ENCODE results near the gene CACNA1C.

Gene CACNA1C

GRCh38 chr12:2561367-2561766, 508.6 kb downstream of the CACNA1C start:
- Histone ChIP-seq H3K4me3 (ENCODE audit: low read depth in 1 of 2, low read length in 2 of 2) (no peak overlapping the region), H3K27me3 (ENCODE audit: control insufficient read depth in 1 of 2, insufficient read depth in 2 of 2, low read length in 2 of 2) (no peaks in the 10 kb centered on the region), H3K36me3 (ENCODE audit: control insufficient read depth in 1 of 2, insufficient read depth in 2 of 2, low read length in 2 of 2) (no peaks in the 10 kb centered on the region), H3K4me1 (ENCODE audit: control insufficient read depth in 1 of 2, insufficient read depth in 2 of 2, low read length in 2 of 2) (no peaks in the 10 kb centered on the region), H3K9ac (ENCODE audit: low read depth in 1 of 2, low read length in 2 of 2) (no peak overlapping the region), H3K9me3 (ENCODE audit: control insufficient read depth in 1 of 2, low read length in 2 of 2) (no peaks in the 10 kb centered on the region), H3K27ac (ENCODE audit: low read depth, low read length) (no peak overlapping the region)

- no peak overlapping the region for H3K9ac ChIP-seq (ENCODE audit: low read depth in 1 of 2, low read length in 2 of 2)
- no peaks in the 10 kb centered on the region for H3K4me1 ChIP-seq (ENCODE audit: control insufficient read depth in 1 of 2, insufficient read depth in 2 of 2, low read length in 2 of 2)
- H3K27ac ChIP-seq (ENCODE audit: low read depth, low read length): no peak overlapping the region
- H3K27me3 ChIP-seq (ENCODE audit: control insufficient read depth in 1 of 2, insufficient read depth in 2 of 2, low read length in 2 of 2): no peaks in the 10 kb centered on the region
- no peak overlapping the region for H3K4me3 ChIP-seq (ENCODE audit: low read depth in 1 of 2, low read length in 2 of 2)
- no peaks in the 10 kb centered on the region for H3K36me3 ChIP-seq (ENCODE audit: control insufficient read depth in 1 of 2, insufficient read depth in 2 of 2, low read length in 2 of 2)
- no peaks in the 10 kb centered on the region for H3K9me3 ChIP-seq (ENCODE audit: control insufficient read depth in 1 of 2, low read length in 2 of 2)
Measured at GRCh38 chr12:2562400-2562799, 509.6 kb downstream of the CACNA1C start.

- no peaks in the 10 kb centered on the region for H3K36me3 ChIP-seq (ENCODE audit: control insufficient read depth in 1 of 2, insufficient read depth in 2 of 2, low read length in 2 of 2)
- H3K9ac ChIP-seq (ENCODE audit: low read depth in 1 of 2, low read length in 2 of 2): no peak overlapping the region
- H3K27ac ChIP-seq (ENCODE audit: low read depth, low read length): no peak overlapping the region
- no peaks in the 10 kb centered on the region for H3K9me3 ChIP-seq (ENCODE audit: control insufficient read depth in 1 of 2, low read length in 2 of 2)
- H3K27me3 ChIP-seq (ENCODE audit: control insufficient read depth in 1 of 2, insufficient read depth in 2 of 2, low read length in 2 of 2): no peaks in the 10 kb centered on the region
- no peak overlapping the region for H3K4me3 ChIP-seq (ENCODE audit: low read depth in 1 of 2, low read length in 2 of 2)
- H3K4me1 ChIP-seq (ENCODE audit: control insufficient read depth in 1 of 2, insufficient read depth in 2 of 2, low read length in 2 of 2): no peaks in the 10 kb centered on the region
Measured at GRCh38 chr12:2563709-2564108, 510.9 kb downstream of the CACNA1C start.

- no peak overlapping the region for H3K9ac ChIP-seq (ENCODE audit: low read depth in 1 of 2, low read length in 2 of 2)
Measured at GRCh38 chr12:2566161-2566560, 513.4 kb downstream of the CACNA1C start.

GRCh38 chr12:2567711-2568110, 514.9 kb downstream of the CACNA1C start:
- Histone ChIP-seq H3K36me3 (ENCODE audit: control insufficient read depth in 1 of 2, insufficient read depth in 2 of 2, low read length in 2 of 2) (no peaks in the 10 kb centered on the region), H3K27ac (ENCODE audit: low read depth, low read length) (no peak overlapping the region), H3K9me3 (ENCODE audit: control insufficient read depth in 1 of 2, low read length in 2 of 2) (no peaks in the 10 kb centered on the region), H3K4me1 (ENCODE audit: control insufficient read depth in 1 of 2, insufficient read depth in 2 of 2, low read length in 2 of 2) (no peaks in the 10 kb centered on the region), H3K27me3 (ENCODE audit: control insufficient read depth in 1 of 2, insufficient read depth in 2 of 2, low read length in 2 of 2) (no peaks in the 10 kb centered on the region), H3K9ac (ENCODE audit: low read depth in 1 of 2, low read length in 2 of 2) (no peak overlapping the region), H3K4me3 (ENCODE audit: low read depth in 1 of 2, low read length in 2 of 2) (no peak overlapping the region)

More at GRCh38 chr12:2566161-2566560, 513.4 kb downstream of the CACNA1C start:
- Histone ChIP-seq H3K36me3 (ENCODE audit: control insufficient read depth in 1 of 2, insufficient read depth in 2 of 2, low read length in 2 of 2) (no peaks in the 10 kb centered on the region), H3K27me3 (ENCODE audit: control insufficient read depth in 1 of 2, insufficient read depth in 2 of 2, low read length in 2 of 2) (no peaks in the 10 kb centered on the region), H3K4me3 (ENCODE audit: low read depth in 1 of 2, low read length in 2 of 2) (no peak overlapping the region), H3K27ac (ENCODE audit: low read depth, low read length) (no peak overlapping the region), H3K4me1 (ENCODE audit: control insufficient read depth in 1 of 2, insufficient read depth in 2 of 2, low read length in 2 of 2) (no peaks in the 10 kb centered on the region), H3K9me3 (ENCODE audit: control insufficient read depth in 1 of 2, low read length in 2 of 2) (no peaks in the 10 kb centered on the region)

- Histone ChIP-seq H3K9ac (ENCODE audit: low read depth in 1 of 2, low read length in 2 of 2) (no peak overlapping the region), H3K27ac (ENCODE audit: low read depth, low read length) (no peak overlapping the region), H3K9me3 (ENCODE audit: control insufficient read depth in 1 of 2, low read length in 2 of 2) (no peaks in the 10 kb centered on the region), H3K27me3 (ENCODE audit: control insufficient read depth in 1 of 2, insufficient read depth in 2 of 2, low read length in 2 of 2) (no peaks in the 10 kb centered on the region), H3K4me3 (ENCODE audit: low read depth in 1 of 2, low read length in 2 of 2) (no peak overlapping the region), H3K4me1 (ENCODE audit: control insufficient read depth in 1 of 2, insufficient read depth in 2 of 2, low read length in 2 of 2) (peaks cover 0 to 4% of the 10 kb centered on the region in 2 donors), H3K36me3 (ENCODE audit: control insufficient read depth in 1 of 2, insufficient read depth in 2 of 2, low read length in 2 of 2) (no peaks in the 10 kb centered on the region)
Measured at GRCh38 chr12:2570562-2570961, 517.8 kb downstream of the CACNA1C start.

- no peak overlapping the region for H3K9ac ChIP-seq (ENCODE audit: low read depth in 1 of 2, low read length in 2 of 2)
Measured at GRCh38 chr12:2574355-2574935, 521.7 kb downstream of the CACNA1C start.

GRCh38 chr12:2575245-2575644, 522.5 kb downstream of the CACNA1C start:
- H3K36me3 ChIP-seq (ENCODE audit: control insufficient read depth in 1 of 2, insufficient read depth in 2 of 2, low read length in 2 of 2): no peaks in the 10 kb centered on the region

More at GRCh38 chr12:2574355-2574935, 521.7 kb downstream of the CACNA1C start:
- Histone ChIP-seq H3K4me3 (ENCODE audit: low read depth in 1 of 2, low read length in 2 of 2) (no peak overlapping the region), H3K27ac (ENCODE audit: low read depth, low read length) (no peak overlapping the region), H3K27me3 (ENCODE audit: control insufficient read depth in 1 of 2, insufficient read depth in 2 of 2, low read length in 2 of 2) (no peaks in the 10 kb centered on the region), H3K36me3 (ENCODE audit: control insufficient read depth in 1 of 2, insufficient read depth in 2 of 2, low read length in 2 of 2) (no peaks in the 10 kb centered on the region), H3K4me1 (ENCODE audit: control insufficient read depth in 1 of 2, insufficient read depth in 2 of 2, low read length in 2 of 2) (peaks cover 0 to 4% of the 10 kb centered on the region in 2 donors), H3K9me3 (ENCODE audit: control insufficient read depth in 1 of 2, low read length in 2 of 2) (no peaks in the 10 kb centered on the region)

GRCh38 chr12:2578211-2578610, 525.4 kb downstream of the CACNA1C start:
- Histone ChIP-seq H3K36me3 (ENCODE audit: control insufficient read depth in 1 of 2, insufficient read depth in 2 of 2, low read length in 2 of 2) (no peaks in the 10 kb centered on the region), H3K9ac (ENCODE audit: low read depth in 1 of 2, low read length in 2 of 2) (no peak overlapping the region), H3K4me3 (ENCODE audit: low read depth in 1 of 2, low read length in 2 of 2) (no peak overlapping the region), H3K27me3 (ENCODE audit: control insufficient read depth in 1 of 2, insufficient read depth in 2 of 2, low read length in 2 of 2) (peaks cover 0 to 1% of the 10 kb centered on the region in 2 donors), H3K9me3 (ENCODE audit: control insufficient read depth in 1 of 2, low read length in 2 of 2) (no peaks in the 10 kb centered on the region), H3K4me1 (ENCODE audit: control insufficient read depth in 1 of 2, insufficient read depth in 2 of 2, low read length in 2 of 2) (peaks cover 0 to 6% of the 10 kb centered on the region in 2 donors), H3K27ac (ENCODE audit: low read depth, low read length) (no peak overlapping the region)

More at GRCh38 chr12:2575245-2575644, 522.5 kb downstream of the CACNA1C start:
- Histone ChIP-seq H3K4me3 (ENCODE audit: low read depth in 1 of 2, low read length in 2 of 2) (no peak overlapping the region), H3K4me1 (ENCODE audit: control insufficient read depth in 1 of 2, insufficient read depth in 2 of 2, low read length in 2 of 2) (peaks cover 0 to 4% of the 10 kb centered on the region in 2 donors), H3K9ac (ENCODE audit: low read depth in 1 of 2, low read length in 2 of 2) (no peak overlapping the region), H3K27ac (ENCODE audit: low read depth, low read length) (no peak overlapping the region), H3K9me3 (ENCODE audit: control insufficient read depth in 1 of 2, low read length in 2 of 2) (no peaks in the 10 kb centered on the region), H3K27me3 (ENCODE audit: control insufficient read depth in 1 of 2, insufficient read depth in 2 of 2, low read length in 2 of 2) (no peaks in the 10 kb centered on the region)

GRCh38 chr12:2578772-2579171, 526.0 kb downstream of the CACNA1C start:
- H3K9me3 ChIP-seq (ENCODE audit: control insufficient read depth in 1 of 2, low read length in 2 of 2): no peaks in the 10 kb centered on the region
- H3K4me1 ChIP-seq (ENCODE audit: control insufficient read depth in 1 of 2, insufficient read depth in 2 of 2, low read length in 2 of 2): peaks cover 0 to 10% of the 10 kb centered on the region in 2 donors
- no peak overlapping the region for H3K9ac ChIP-seq (ENCODE audit: low read depth in 1 of 2, low read length in 2 of 2)
- peaks cover 0 to 6% of the 10 kb centered on the region in 2 donors for H3K27me3 ChIP-seq (ENCODE audit: control insufficient read depth in 1 of 2, insufficient read depth in 2 of 2, low read length in 2 of 2)
- no peak overlapping the region for H3K27ac ChIP-seq (ENCODE audit: low read depth, low read length)
- no peaks in the 10 kb centered on the region for H3K36me3 ChIP-seq (ENCODE audit: control insufficient read depth in 1 of 2, insufficient read depth in 2 of 2, low read length in 2 of 2)
- H3K4me3 ChIP-seq (ENCODE audit: low read depth in 1 of 2, low read length in 2 of 2): no peak overlapping the region
